A549 (cell line): ENCODE data around the gene ABCA2. TPM values are rescaled to one million over a fixed set of nuclear protein-coding genes. Genes with fewer than 3 reads are reported as not detected.

Experiments
- ATAC-seq, 2 experiments: fragments of 200-7000 bp in 1 of 2; fragments of >200 bp in 1 of 2; cut with Nextera tagmentation in 1 of 2; cut with Tn5 transposase in 1 of 2; 3 replicates each; pipeline versions ENCODE4 v1.8.0 to v1.9.1; 2018 to 2020; ENCODE audit warnings: mild to moderate bottlenecking in 1 of 2, moderate library complexity in 1 of 2
- CTCF ChIA-PET: fragments of 300-600 bp; sonication (Branson Sonifier 250); formaldehyde crosslinking; extraction: SDS; loops from one replicate; lab custom pipeline; 2021; ENCODE audit warnings: antibody characterized with exemption, inconsistent platforms; lab: Yijun Ruan, JAX
- POLR2A ChIA-PET: fragments of 350-600 bp; formaldehyde crosslinking; extraction: SDS; loops from one replicate; lab custom pipeline; 2021; ENCODE audit warnings: antibody characterized with exemption, inconsistent platforms; lab: Yijun Ruan, JAX
- DNase-seq, 2 experiments: peaks; one replicate each; pipeline versions ENCODE4 v3.0.0 to v3.0.0-alpha.2; 2011 to 2016; ENCODE audit warnings: low read depth in 1 of 2, low spot score in 1 of 2
- FAIRE-seq: peaks from 2 replicates; lab custom pipeline; 2011; peaks lifted over from hg19 to GRCh38; lab: Jason Lieb, UNC
- H3K27ac ChIP-seq, 2 experiments: fragments of >200 bp; sonication (Bioruptor Twin); formaldehyde crosslinking; 3 replicates each; pipeline ENCODE4 v1.5.1; 2016 to 2017
- H3K4me1 ChIP-seq: fragments of >200 bp; sonication (Bioruptor Twin); formaldehyde crosslinking; 3 replicates; pipeline ENCODE4 v1.6.1; 2016
- H3K4me2 ChIP-seq: fragments of >200 bp; sonication (Bioruptor Twin); formaldehyde crosslinking; 3 replicates; pipeline ENCODE4 v1.6.1; 2016
- H3K4me3 ChIP-seq: fragments of >200 bp; sonication (Bioruptor Twin); formaldehyde crosslinking; 3 replicates; pipeline ENCODE4 v1.5.1; 2016
- H3K9me3 ChIP-seq: fragments of >200 bp; sonication (Bioruptor Twin); formaldehyde crosslinking; 3 replicates; pipeline ENCODE4 v1.6.1; 2016
- CEBPB ChIP-seq, 2 experiments: fragments of >200 bp in 1 of 2; sonication (Bioruptor Twin) in 1 of 2; formaldehyde crosslinking in 1 of 2; IDR thresholded peaks; 2 replicates each; pipeline ENCODE4 v1.6.1; 2012 to 2016
- E2F6 ChIP-seq: IDR thresholded peaks from 2 replicates; pipeline ENCODE4 v1.6.1; 2012; ENCODE audit warnings: low read depth, borderline replicate concordance
- EHF ChIP-seq: fragments of 250-450 bp; sonication (Bioruptor Pico); IDR thresholded peaks from 2 replicates; pipeline ENCODE4 v1.5.0; 2020; ENCODE audit warnings: mild to moderate bottlenecking
- HES2 ChIP-seq: fragments of >200 bp; sonication (Bioruptor Twin); formaldehyde crosslinking; IDR thresholded peaks from 2 replicates; pipeline ENCODE4 v1.6.1; 2016
- JUN ChIP-seq, 2 experiments: fragments of >200 bp; sonication (Bioruptor Twin); formaldehyde crosslinking; IDR thresholded peaks; 2 replicates in 1 of 2; 3 replicates in 1 of 2; pipeline ENCODE4 v1.6.1; 2016 to 2017
- NFE2L2 ChIP-seq: fragments of 150-350 bp; conservative IDR thresholded peaks from 2 replicates; pipeline ENCODE4 v1.6.1; 2014; ENCODE audit warnings: low read length
- POLR2A ChIP-seq: IDR thresholded peaks from 2 replicates; pipeline ENCODE4 v1.6.1; 2012; ENCODE audit warnings: mild to moderate bottlenecking, low read length
- RFX5 ChIP-seq: fragments of 450-650 bp; IDR thresholded peaks from 2 replicates; pipeline ENCODE4 v1.7.1; 2014; ENCODE audit warnings: antibody characterized with exemption, mild to moderate bottlenecking, moderate library complexity
- SREBF2 ChIP-seq: fragments of 450-650 bp; IDR thresholded peaks from 2 replicates; pipeline ENCODE4 v1.6.1; 2014; ENCODE audit warnings: mild to moderate bottlenecking, moderate library complexity
- TFCP2L1 ChIP-seq: fragments of 250-450 bp; sonication (Bioruptor Pico); IDR thresholded peaks from 2 replicates; pipeline ENCODE4 v1.5.0; 2021; ENCODE audit warnings: mild to moderate bottlenecking
- TP53 ChIP-seq: fragments of 250-450 bp; sonication (Bioruptor Pico); IDR thresholded peaks from 2 replicates; pipeline ENCODE4 v1.5.0; 2021; ENCODE audit warnings: mild to moderate bottlenecking, moderate library complexity
- WGBS: methylation state at CpG from one replicate; pipeline ENCODE4 v1.1.6; 2017; ENCODE audit errors: missing lambda C conversion rate; 5-methylcytosine and 5-hydroxymethylcytosine counted together
- polyA plus RNA-seq, 4 experiments: library from polyadenylated mRNA; depleted of rRNA in 3 of 4; stranded (reverse); fragments of >200 nt; fragmentation: RNase III in 1 of 4; extraction: RNeasy Plus Mini Kit Qiagen cat#74134 plus additional on column Dnase treatment in 1 of 4; gene quantifications; 2 replicates in 3 of 4; 3 replicates in 1 of 4; pipeline ENCODE4 v1.2.3, GENCODE V29; 2011 to 2017
- TF ChIP-seq, protein P1 (sequence below): fragments of 200-600 bp; sonication (generic); IDR thresholded peaks from 2 replicates; pipeline ENCODE4 v1.6.1; 2016; ENCODE audit warnings: antibody characterized with exemption, mild to moderate bottlenecking, moderate library complexity
- TF ChIP-seq, protein P2 (sequence below): fragments of >200 bp; sonication (Bioruptor Twin); formaldehyde crosslinking; IDR thresholded peaks from 3 replicates; pipeline ENCODE4 v1.6.1; 2016
- TF ChIP-seq, protein P3 (sequence below): fragments of 450-650 bp; IDR thresholded peaks from 2 replicates; pipeline ENCODE4 v1.6.1; 2014; ENCODE audit warnings: antibody characterized with exemption
- TF ChIP-seq, protein P4 (sequence below): IDR thresholded peaks from 2 replicates; pipeline ENCODE4 v1.6.1; 2012
- TF ChIP-seq, protein P5 (sequence below): fragments of >200 bp; sonication (Bioruptor Twin); formaldehyde crosslinking; IDR thresholded peaks from 3 replicates; pipeline ENCODE4 v1.5.1; 2016

The ABCA2 gene
- polyA plus RNA-seq, 2 of the 4 experiments (the other 2 are of a cell fraction), result 8.3 to 24.7 TPM

DNA sequence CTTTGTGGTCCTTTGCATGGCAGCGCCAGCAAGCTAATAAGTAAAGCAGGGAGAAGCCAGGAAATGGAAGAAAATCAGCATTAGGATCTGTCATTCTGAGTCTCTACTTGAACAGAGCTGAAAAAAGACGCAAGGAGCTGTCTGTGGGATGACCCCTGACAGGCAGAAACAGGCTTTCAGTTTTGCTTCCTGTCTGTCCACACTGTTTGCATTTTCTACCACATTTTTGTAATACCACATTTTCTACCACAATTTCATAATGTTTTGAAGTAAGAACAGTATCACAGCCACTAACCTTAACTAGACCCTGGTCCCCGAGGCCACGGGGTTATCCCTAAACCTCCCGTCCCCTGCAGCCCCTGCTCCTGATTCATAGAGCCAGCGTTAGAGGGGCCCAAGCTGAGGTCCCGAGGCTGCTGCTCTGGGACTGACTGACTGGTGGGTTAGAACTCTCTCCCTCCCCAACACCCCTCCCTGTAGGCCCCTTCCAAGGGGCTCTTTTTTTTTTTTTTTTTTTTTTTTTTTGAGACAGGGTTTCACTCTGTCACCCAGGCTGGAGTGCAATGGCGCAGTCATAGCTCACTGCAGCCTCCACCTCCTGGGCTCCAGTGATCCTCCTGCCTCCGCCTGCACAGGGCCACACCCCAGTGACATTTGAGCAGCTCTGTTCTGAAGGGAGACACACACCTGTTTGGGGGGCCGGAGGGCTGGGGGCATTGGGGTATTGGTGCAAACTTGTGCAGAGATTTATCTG is 27.7 kb downstream of the ABCA2 start:
- no peak for DNase-seq
- POLR2A ChIA-PET, result interaction anchor here (1.0 kb wide), 1 partner anchor 9 kb away, joined by 5 read pairs; no protein-coding TSS in a partner anchor
- H3K27ac ChIP-seq, result peak overlapping the region in 1 of 2 experiments; percentile 22; a peak in 1 of 6 replicates
- H3K4me2 ChIP-seq, result peak overlapping the region; percentile 25; the same call in 1 of the 3 replicates
- CTCF ChIA-PET, result interaction anchor here (0.7 to 2.5 kb wide), 7 partner anchors 27 to 158 kb away, joined by 3 to 11 read pairs (median 5); partner anchors contain the start of gene AJM1
- peaks cover 41% of the 10 kb centered on the region for H3K4me1 ChIP-seq
- no peaks in the 10 kb centered on the region for H3K9me3 ChIP-seq
- no peak for ATAC-seq
- FAIRE-seq, result no peak
- TF ChIP-seq POLR2A (no peak), HES2 (no peak), CEBPB (IDR thresholded peaks at IDR 0.05) (no peak), NFE2L2 (no peak), JUN (IDR thresholded peaks at IDR 0.05) (no peak), TP53 (CRISPR knock-in tag) (no peak), E2F6 (no peak)
- TF ChIP-seq, protein P1, sequence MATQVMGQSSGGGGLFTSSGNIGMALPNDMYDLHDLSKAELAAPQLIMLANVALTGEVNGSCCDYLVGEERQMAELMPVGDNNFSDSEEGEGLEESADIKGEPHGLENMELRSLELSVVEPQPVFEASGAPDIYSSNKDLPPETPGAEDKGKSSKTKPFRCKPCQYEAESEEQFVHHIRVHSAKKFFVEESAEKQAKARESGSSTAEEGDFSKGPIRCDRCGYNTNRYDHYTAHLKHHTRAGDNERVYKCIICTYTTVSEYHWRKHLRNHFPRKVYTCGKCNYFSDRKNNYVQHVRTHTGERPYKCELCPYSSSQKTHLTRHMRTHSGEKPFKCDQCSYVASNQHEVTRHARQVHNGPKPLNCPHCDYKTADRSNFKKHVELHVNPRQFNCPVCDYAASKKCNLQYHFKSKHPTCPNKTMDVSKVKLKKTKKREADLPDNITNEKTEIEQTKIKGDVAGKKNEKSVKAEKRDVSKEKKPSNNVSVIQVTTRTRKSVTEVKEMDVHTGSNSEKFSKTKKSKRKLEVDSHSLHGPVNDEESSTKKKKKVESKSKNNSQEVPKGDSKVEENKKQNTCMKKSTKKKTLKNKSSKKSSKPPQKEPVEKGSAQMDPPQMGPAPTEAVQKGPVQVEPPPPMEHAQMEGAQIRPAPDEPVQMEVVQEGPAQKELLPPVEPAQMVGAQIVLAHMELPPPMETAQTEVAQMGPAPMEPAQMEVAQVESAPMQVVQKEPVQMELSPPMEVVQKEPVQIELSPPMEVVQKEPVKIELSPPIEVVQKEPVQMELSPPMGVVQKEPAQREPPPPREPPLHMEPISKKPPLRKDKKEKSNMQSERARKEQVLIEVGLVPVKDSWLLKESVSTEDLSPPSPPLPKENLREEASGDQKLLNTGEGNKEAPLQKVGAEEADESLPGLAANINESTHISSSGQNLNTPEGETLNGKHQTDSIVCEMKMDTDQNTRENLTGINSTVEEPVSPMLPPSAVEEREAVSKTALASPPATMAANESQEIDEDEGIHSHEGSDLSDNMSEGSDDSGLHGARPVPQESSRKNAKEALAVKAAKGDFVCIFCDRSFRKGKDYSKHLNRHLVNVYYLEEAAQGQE, result no peak
- TF ChIP-seq, protein P2, sequence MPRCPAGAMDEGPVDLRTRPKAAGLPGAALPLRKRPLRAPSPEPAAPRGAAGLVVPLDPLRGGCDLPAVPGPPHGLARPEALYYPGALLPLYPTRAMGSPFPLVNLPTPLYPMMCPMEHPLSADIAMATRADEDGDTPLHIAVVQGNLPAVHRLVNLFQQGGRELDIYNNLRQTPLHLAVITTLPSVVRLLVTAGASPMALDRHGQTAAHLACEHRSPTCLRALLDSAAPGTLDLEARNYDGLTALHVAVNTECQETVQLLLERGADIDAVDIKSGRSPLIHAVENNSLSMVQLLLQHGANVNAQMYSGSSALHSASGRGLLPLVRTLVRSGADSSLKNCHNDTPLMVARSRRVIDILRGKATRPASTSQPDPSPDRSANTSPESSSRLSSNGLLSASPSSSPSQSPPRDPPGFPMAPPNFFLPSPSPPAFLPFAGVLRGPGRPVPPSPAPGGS, result no peak
- TF ChIP-seq, all 56 proteins: peak for 0
- no peak overlapping the region for H3K4me3 ChIP-seq
- 75% methylated on average over 9 of the region's 10 CpGs for WGBS

GRCh38 chr9:136997830-136998234 is 30.2 kb downstream of the ABCA2 start:
- peak overlapping the region in 1 of 2 experiments; percentile 84; a peak in 2 of 6 replicates for H3K27ac ChIP-seq
- DNase-seq (no peak), FAIRE-seq (no peak), ATAC-seq (no peak)
- ChIA-PET POLR2A (interaction anchor here (0.7 kb wide), 1 partner anchor 29 kb away, joined by 4 read pairs; no protein-coding TSS in a partner anchor), CTCF (interaction anchor here (2.6 to 6.6 kb wide), 2 partner anchors 31 to 37 kb away, joined by 18 to 34 read pairs; partner anchors contain the start of gene ABCA2)
- no peaks in the 10 kb centered on the region for H3K9me3 ChIP-seq
- no peak overlapping the region for H3K4me3 ChIP-seq
- H3K4me2 ChIP-seq, result no peak overlapping the region
- TF ChIP-seq SREBF2 (no peak), POLR2A (no peak)
- TF ChIP-seq, protein P3, sequence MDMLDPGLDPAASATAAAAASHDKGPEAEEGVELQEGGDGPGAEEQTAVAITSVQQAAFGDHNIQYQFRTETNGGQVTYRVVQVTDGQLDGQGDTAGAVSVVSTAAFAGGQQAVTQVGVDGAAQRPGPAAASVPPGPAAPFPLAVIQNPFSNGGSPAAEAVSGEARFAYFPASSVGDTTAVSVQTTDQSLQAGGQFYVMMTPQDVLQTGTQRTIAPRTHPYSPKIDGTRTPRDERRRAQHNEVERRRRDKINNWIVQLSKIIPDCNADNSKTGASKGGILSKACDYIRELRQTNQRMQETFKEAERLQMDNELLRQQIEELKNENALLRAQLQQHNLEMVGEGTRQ, result no peak
- WGBS, result 92% methylated on average over 18 of the region's 18 CpGs
- peaks cover 50% of the 10 kb centered on the region for H3K4me1 ChIP-seq

DNA sequence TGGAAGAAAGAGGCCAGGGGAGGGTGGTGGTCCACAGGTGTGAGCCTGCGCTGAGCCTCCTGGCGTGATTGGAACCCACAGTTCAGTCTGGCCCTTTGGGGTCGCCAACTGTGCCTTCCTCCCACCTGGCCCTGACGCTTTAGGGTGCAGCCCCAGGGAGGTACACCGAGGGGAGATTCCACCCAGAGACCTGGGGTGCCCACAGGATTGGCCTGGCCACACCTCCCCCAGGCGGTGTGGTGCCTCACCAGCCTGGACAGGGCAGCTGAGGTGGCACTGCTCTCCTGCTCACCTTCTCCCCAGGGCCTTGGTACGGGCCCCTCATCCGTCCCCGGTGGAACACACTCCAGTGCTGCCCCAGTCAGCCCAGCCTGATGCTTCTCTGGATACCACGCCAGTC is 30.7 kb downstream of the ABCA2 start:
- Histone ChIP-seq H3K27ac (peak overlapping the region; percentile 59 to 84; a peak in 5 of 6 replicates), H3K4me1 (peaks cover 50% of the 10 kb centered on the region), H3K4me2 (peak overlapping the region; percentile 86), H3K4me3 (no peak overlapping the region), H3K9me3 (no peaks in the 10 kb centered on the region)
- DNase-seq (no peak), FAIRE-seq (no peak), ATAC-seq (peak in 1 of 2 experiments; percentile 9; a peak in 3 of 6 replicates)
- 83% methylated on average over 10 of the region's 10 CpGs for WGBS
- TF ChIP-seq TFCP2L1 (CRISPR knock-in tag) (no peak), RFX5 (no peak), EHF (CRISPR knock-in tag) (no peak)
- TF ChIP-seq, protein P4, sequence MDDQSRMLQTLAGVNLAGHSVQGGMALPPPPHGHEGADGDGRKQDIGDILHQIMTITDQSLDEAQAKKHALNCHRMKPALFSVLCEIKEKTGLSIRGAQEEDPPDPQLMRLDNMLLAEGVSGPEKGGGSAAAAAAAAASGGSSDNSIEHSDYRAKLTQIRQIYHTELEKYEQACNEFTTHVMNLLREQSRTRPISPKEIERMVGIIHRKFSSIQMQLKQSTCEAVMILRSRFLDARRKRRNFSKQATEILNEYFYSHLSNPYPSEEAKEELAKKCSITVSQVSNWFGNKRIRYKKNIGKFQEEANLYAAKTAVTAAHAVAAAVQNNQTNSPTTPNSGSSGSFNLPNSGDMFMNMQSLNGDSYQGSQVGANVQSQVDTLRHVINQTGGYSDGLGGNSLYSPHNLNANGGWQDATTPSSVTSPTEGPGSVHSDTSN, result peak; percentile 59; the same call in 1 of the 2 replicates
- TF ChIP-seq, protein P5, sequence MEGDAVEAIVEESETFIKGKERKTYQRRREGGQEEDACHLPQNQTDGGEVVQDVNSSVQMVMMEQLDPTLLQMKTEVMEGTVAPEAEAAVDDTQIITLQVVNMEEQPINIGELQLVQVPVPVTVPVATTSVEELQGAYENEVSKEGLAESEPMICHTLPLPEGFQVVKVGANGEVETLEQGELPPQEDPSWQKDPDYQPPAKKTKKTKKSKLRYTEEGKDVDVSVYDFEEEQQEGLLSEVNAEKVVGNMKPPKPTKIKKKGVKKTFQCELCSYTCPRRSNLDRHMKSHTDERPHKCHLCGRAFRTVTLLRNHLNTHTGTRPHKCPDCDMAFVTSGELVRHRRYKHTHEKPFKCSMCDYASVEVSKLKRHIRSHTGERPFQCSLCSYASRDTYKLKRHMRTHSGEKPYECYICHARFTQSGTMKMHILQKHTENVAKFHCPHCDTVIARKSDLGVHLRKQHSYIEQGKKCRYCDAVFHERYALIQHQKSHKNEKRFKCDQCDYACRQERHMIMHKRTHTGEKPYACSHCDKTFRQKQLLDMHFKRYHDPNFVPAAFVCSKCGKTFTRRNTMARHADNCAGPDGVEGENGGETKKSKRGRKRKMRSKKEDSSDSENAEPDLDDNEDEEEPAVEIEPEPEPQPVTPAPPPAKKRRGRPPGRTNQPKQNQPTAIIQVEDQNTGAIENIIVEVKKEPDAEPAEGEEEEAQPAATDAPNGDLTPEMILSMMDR, result no peak
- CTCF ChIA-PET, result interaction anchor here (0.8 to 6.6 kb wide), 5 partner anchors 8 to 66 kb away, joined by 3 to 34 read pairs (median 5); partner anchors contain the start of genes ABCA2 and NPDC1
- POLR2A ChIA-PET, result interaction anchor here (1.2 kb wide), 1 partner anchor 32 kb away, joined by 4 read pairs; no protein-coding TSS in a partner anchor
